Thyroid gland (tissue), 4 donors: ENCODE data around the gene MUC4. TPM values are rescaled to one million over a fixed set of nuclear protein-coding genes. Genes with fewer than 3 reads are reported as not detected.

Source experiments
- DNase-seq, 2 donors: peaks; one replicate each; pipeline ENCODE4 v3.0.0-alpha.2; 2019
- H3K27ac ChIP-seq, 3 donors: fragments of 200-600 bp; sonication (generic); 1 replicate in 2 of 3; 2 replicates in 1 of 3; pipeline ENCODE4 v1.5.1; 2016 to 2019; ENCODE audit warnings: mild to moderate bottlenecking in 1 of 3, moderate library complexity in 1 of 3
- H3K27me3 ChIP-seq: fragments of 200-600 bp; sonication (generic); one replicate; pipeline ENCODE4 v1.5.1; 2019
- H3K36me3 ChIP-seq, 2 donors: fragments of 200-600 bp; sonication (generic); one replicate each; pipeline ENCODE4 v1.5.1; 2016 to 2019
- H3K4me1 ChIP-seq, 2 donors: fragments of 200-600 bp; sonication (generic); one replicate each; pipeline ENCODE4 v1.5.1; 2017 to 2019
- H3K4me3 ChIP-seq, 3 donors: fragments of 200-600 bp; sonication (generic); replicated peaks in 1 of 3; 1 replicate in 2 of 3; 2 replicates in 1 of 3; pipeline ENCODE4 v1.5.1; 2016; ENCODE audit warnings: mild to moderate bottlenecking in 1 of 3
- H3K9me3 ChIP-seq: fragments of 200-600 bp; sonication (generic); one replicate; pipeline ENCODE4 v1.5.1; 2017
- POLR2A ChIP-seq, 2 donors: fragments of 450-650 bp; IDR thresholded peaks; one replicate each; pipeline ENCODE4 v1.6.1; 2017; ENCODE audit warnings: antibody characterized with exemption in 2 of 2, mild to moderate bottlenecking in 2 of 2, moderate library complexity in 1 of 2
- WGBS, 2 donors: methylation state at CpG; one replicate each; pipeline ENCODE4 v1.1.5; 2017; 5-methylcytosine and 5-hydroxymethylcytosine counted together
- intact Hi-C: fragments of 100-400 bp; cut with DNase I; formaldehyde crosslinking; loops from one replicate; pipeline ENCODE4 v1.15.1; 2023
- total RNA-seq, 4 donors: library from RNA; depleted of rRNA; stranded (reverse); fragments of >200 nt; gene quantifications; one replicate each; pipeline ENCODE4 v1.2.3, GENCODE V29; 2016
- TF ChIP-seq, protein P1 (sequence below), 6 experiments: fragments of 200-600 bp in 3 of 6; fragments of 450-650 bp in 3 of 6; sonication (generic) in 3 of 6; IDR thresholded peaks; one replicate each; pipeline ENCODE4 v1.5.1; 2016 to 2019; ENCODE audit warnings: antibody characterized with exemption in 6 of 6, mild to moderate bottlenecking in 2 of 6, inconsistent platforms in 1 of 6, moderate library complexity in 1 of 6

Gene MUC4
- total RNA-seq, 4 donors from 2014 or later, result 0.13 to 0.20 TPM; not detected in 2

GRCh38 chr3:195764961-195765706, 46.6 kb downstream of the MUC4 start:
- Histone ChIP-seq H3K27ac (no peak overlapping the region), H3K4me3 (no peak overlapping the region), H3K9me3 (no peaks in the 10 kb centered on the region), H3K4me1 (peaks cover 5 to 16% of the 10 kb centered on the region in 2 donors), H3K36me3 (no peaks in the 10 kb centered on the region), H3K27me3 (no peaks in the 10 kb centered on the region)
- intact Hi-C loops, result no loop called here
- DNase-seq, result no peak
- WGBS, 2 donors, result 92 to 93% methylated on average over 24 to 28 of the region's 28 CpGs
- TF ChIP-seq, protein P1, sequence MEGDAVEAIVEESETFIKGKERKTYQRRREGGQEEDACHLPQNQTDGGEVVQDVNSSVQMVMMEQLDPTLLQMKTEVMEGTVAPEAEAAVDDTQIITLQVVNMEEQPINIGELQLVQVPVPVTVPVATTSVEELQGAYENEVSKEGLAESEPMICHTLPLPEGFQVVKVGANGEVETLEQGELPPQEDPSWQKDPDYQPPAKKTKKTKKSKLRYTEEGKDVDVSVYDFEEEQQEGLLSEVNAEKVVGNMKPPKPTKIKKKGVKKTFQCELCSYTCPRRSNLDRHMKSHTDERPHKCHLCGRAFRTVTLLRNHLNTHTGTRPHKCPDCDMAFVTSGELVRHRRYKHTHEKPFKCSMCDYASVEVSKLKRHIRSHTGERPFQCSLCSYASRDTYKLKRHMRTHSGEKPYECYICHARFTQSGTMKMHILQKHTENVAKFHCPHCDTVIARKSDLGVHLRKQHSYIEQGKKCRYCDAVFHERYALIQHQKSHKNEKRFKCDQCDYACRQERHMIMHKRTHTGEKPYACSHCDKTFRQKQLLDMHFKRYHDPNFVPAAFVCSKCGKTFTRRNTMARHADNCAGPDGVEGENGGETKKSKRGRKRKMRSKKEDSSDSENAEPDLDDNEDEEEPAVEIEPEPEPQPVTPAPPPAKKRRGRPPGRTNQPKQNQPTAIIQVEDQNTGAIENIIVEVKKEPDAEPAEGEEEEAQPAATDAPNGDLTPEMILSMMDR (IDR thresholded peaks at IDR 0.05), result no peak
- TF ChIP-seq POLR2A (IDR thresholded peaks at IDR 0.05), result no peak

GRCh38 chr3:195763843-195764825, 47.6 kb downstream of the MUC4 start:
- 84 to 89% methylated on average over 26 of the region's 26 CpGs for WGBS, 2 donors
- Histone ChIP-seq H3K27ac (no peak overlapping the region), H3K27me3 (no peaks in the 10 kb centered on the region), H3K36me3 (no peaks in the 10 kb centered on the region), H3K4me3 (no peak overlapping the region), H3K4me1 (peaks cover 8 to 17% of the 10 kb centered on the region in 2 donors), H3K9me3 (no peaks in the 10 kb centered on the region)
- no peak for DNase-seq
- intact Hi-C loops, result no loop called here
- TF ChIP-seq, protein P1 (IDR thresholded peaks at IDR 0.05), result no peak
- no peak for TF ChIP-seq POLR2A (IDR thresholded peaks at IDR 0.05)

GRCh38 chr3:195763076-195763830, 48.5 kb downstream of the MUC4 start:
- Histone ChIP-seq H3K9me3 (no peaks in the 10 kb centered on the region), H3K4me1 (peaks cover 8 to 17% of the 10 kb centered on the region in 2 donors), H3K4me3 (no peak overlapping the region), H3K27me3 (no peaks in the 10 kb centered on the region), H3K27ac (no peak overlapping the region), H3K36me3 (no peaks in the 10 kb centered on the region)
- no peak for TF ChIP-seq POLR2A (IDR thresholded peaks at IDR 0.05)
- TF ChIP-seq, protein P1 (IDR thresholded peaks at IDR 0.05), result no peak
- DNase-seq, result no peak
- 80 to 92% methylated on average over 24 to 28 of the region's 28 CpGs for WGBS, 2 donors
- intact Hi-C loops, result no loop called here

- peaks cover 8 to 17% of the 10 kb centered on the region in 2 donors for H3K4me1 ChIP-seq
- no peak for TF ChIP-seq POLR2A (IDR thresholded peaks at IDR 0.05)
- TF ChIP-seq, protein P1 (IDR thresholded peaks at IDR 0.05), result no peak
- no peak overlapping the region for H3K4me3 ChIP-seq
- intact Hi-C loops, result no loop called here
- WGBS, 2 donors, result 84 to 88% methylated on average over 21 to 23 of the region's 43 CpGs
- no peaks in the 10 kb centered on the region for H3K36me3 ChIP-seq
- no peak for DNase-seq
- no peak overlapping the region for H3K27ac ChIP-seq
- no peaks in the 10 kb centered on the region for H3K27me3 ChIP-seq
- no peaks in the 10 kb centered on the region for H3K9me3 ChIP-seq
These were observed 49.1 kb downstream of the MUC4 start for GRCh38 chr3:195762611-195763010.
